GM19238 (cell line): ENCODE measurements around the gene SOX13.

ENCODE experiments used
- DNase-seq: peaks from one replicate; pipeline ENCODE4 v3.0.0; 2011; ENCODE audit warnings: low spot score; ENCODE audit not compliant: insufficient read length

Gene SOX13

DNA sequence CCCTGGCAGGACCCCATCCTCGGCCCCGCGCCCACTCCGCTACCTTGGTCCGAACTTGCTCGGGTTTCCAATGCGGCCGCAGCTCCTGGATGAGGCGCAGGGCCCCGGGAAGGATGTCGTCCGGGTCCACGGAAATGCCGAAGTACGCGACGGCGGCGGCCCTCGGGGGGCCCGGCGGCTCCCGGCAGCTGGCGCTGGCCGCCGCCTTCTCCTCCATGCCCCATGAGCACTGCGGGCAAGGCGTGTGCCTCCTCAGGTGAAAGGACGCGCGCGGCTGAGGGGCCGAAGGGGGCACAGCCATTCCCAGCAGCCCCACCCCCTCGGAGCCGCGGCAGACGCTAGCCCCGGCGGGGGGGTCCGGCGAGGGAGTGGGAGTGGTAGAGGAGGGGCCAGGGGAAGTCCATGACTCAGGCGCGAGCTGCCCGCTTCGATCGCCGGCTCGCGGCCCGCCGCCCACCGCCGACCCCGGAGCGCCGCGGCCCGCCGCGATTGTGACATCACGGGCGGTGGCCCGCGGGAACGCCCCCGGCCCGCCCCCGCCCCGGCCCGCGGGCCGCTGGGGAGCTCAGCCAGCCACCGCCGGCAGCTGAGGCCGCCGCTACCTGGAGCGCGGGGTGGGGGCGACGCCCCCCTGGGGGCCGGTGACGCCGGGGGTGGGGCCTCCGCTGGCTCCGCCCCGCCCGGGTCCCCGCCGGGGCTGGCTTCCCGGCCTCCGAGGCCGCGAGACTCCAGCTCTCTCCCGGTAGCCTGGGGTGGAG is 78.8 kb downstream of the SOX13 start, which contains the start of gene ETNK2:
ETNK2 (minus strand) TSS at position 493 of the 758 bp plus-strand sequence; CDS start at position 301, 192 bp downstream.
- DNase-seq = no peak

DNA sequence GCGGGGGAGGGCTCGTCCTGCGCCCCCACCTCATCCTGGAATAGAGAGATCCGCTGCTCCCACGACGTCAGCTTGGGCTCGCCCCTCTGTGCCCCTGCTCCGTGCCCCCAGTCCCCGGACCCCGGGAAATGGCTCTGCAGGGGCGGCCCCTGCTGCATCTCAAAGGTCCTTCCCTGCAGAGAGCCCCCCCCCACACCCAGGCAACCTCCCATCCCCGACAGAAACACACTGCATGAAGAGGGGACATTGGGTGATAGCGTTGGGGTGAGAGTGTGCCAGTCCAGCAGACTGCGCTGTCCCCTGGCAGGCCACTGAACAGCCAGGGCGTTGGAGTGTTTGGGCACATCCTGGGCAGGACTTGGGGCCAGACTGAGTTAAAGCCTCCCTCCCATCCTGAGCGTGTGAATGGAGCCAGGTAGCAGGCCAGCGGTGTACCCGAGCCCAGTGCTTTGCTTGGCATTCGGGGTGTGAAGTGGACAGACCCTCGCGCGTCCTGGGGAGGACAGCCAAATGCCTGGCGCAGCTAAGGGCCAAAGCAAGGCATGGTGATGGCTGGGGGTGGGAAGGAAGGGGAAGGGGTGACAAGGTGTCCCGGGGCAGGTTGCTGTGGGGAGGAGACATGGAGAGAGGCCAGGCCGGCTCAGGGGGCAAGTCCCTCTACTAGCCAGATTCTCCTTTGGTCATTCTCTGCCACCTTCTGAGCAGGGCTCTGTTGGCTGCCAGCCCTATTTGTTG is 79.6 kb downstream of the SOX13 start:
- no peak for DNase-seq

GRCh38 chr1:204153667-204154066 is 80.8 kb downstream of the SOX13 start:
- no peak for DNase-seq

DNA sequence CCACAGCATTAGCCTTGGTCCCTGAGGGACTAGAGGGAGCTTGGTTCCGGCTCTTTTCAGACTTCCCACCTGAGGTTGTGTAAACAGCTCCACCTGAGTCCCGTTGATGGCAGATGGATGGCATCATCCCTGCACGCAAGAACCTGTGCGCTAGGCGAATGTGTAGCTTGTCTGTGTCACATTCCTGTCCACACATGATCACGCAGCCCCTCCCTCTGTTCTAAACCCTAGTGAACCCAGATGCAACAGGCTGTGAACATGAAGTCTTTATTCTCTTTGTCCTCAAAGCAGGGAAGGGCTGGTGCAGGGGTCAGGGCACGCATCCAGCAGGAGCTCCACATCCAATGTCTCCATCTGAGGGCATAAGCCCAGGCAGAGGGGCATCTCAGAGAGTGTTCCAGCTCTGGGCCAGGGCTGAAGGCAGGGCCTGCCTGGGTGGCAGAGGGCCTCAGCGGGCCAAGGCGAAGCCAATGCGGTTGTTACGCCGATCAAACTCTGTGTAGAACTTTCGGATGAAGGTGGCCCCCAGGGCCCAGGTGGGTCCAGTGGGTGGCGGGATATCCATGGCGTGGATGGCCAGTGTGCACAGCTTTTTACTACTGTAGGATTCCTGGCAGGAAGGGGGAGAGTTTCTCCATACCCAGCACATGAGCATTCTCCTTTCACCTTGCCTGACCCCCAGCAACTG is 81.8 kb downstream of the SOX13 start:
- DNase-seq = no peak

GRCh38 chr1:204155881-204156280 is 83.0 kb downstream of the SOX13 start:
- DNase-seq = no peak

GRCh38 chr1:204157962-204158361 is 85.0 kb downstream of the SOX13 start:
- DNase-seq = no peak

GRCh38 chr1:204161609-204162493 is 88.9 kb downstream of the SOX13 start:
- no peak for DNase-seq

DNA sequence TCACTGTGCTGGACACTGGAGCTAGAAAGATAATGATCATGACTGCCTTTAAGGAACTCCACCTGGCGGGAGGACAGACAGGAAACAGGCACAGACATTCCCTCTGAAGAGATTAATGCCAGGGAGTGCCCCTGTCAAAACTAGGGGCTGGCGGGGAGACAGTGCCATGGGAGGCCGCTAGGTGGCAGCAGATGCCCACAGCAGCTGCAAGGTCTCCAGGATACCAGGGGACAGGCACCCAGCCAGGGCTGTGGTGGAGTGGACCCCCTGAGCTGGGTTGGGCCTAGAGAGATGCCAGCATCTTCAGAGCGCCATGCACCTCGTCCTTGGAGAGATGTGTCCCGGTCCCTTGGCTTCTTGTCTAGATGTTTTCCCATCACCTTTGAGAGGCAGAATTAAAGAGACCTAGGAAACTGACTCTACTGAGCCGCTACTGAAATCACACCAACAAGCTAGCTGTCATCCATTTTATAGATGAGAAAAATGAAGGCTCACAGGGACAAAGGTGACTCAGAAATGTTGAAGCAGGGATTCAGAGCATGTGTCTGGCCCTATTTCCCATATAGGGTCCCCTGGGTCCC is 89.7 kb downstream of the SOX13 start:
- peak; percentile 84 for DNase-seq

GRCh38 chr1:204166219-204166618 is 93.3 kb downstream of the SOX13 start, which contains the start of gene REN:
TSS of gene REN (minus strand) at chr1:204166337. CDS start at chr1:204166293, 44 bp downstream.
- DNase-seq = no peak

DNA sequence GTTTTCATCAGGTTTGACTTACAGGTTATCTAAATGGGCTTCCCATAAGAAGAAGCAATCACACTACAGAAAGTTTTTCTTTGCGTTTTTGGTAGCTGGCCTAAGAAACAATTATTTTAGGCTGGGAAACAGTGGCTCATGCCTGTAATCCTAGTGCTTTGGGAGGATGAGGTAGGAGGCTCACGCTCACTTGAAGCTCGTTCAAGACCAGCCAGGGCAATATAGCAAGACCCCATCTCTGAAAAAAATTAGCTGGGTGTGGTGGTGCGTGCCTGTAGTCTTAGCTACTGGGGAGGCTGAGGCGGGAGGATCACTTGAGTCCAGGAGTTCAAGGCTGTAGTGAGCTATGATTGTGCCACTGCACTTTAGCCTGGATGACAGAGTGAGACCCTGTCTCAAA is 94.8 kb downstream of the SOX13 start:
- DNase-seq = no peak

- no peak for DNase-seq
Measured at GRCh38 chr1:204169858-204170257, 96.9 kb downstream of the SOX13 start.

GRCh38 chr1:204170494-204171155 is 97.7 kb downstream of the SOX13 start:
- no peak for DNase-seq

- DNase-seq = no peak
Measured at GRCh38 chr1:204171751-204172178, 98.8 kb downstream of the SOX13 start.

GRCh38 chr1:204172404-204173029 is 99.6 kb downstream of the SOX13 start:
- no peak for DNase-seq

DNA sequence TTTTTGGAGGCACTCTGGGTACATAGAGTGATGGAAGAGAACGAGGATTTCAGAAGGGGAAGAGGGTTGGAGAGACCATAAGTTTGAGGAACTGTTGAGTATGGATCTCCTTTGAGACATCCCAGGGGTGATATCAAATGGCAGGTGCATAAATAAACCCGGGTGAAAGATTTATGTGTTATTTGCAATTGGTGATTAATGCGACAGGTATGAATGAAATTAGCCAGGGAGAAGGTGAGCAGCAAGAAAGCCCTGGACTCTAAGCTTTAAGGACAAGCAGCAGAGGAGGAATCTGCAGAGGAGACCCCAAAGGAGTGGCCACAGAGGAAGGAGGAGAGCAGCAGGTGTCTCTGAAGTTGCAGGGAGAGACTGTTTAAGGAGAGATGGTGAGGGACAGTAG is 102.0 kb downstream of the SOX13 start:
- no peak for DNase-seq

- DNase-seq = no peak
Measured at GRCh38 chr1:204176049-204176448, 103.1 kb downstream of the SOX13 start.

GRCh38 chr1:204177133-204177532 is 104.2 kb downstream of the SOX13 start:
- DNase-seq = no peak
